CD4-positive, alpha-beta T cell treated with Interleukin-21 for 1 hour (primary cell): ENCODE data around the gene ECI1.

Source experiments
- DNase-seq: peaks from one replicate; pipeline ENCODE4 v3.0.0-alpha.2; 2020

The ECI1 gene

GRCh38 chr16:2251296-2252111, at the start of gene ECI1:
Gene ECI1 (minus strand): TSS chr16:2251587. CDS start chr16:2251566, 21 bp downstream.
- peak; percentile 90 for DNase-seq

GRCh38 chr16:2299915-2300192, 48.5 kb upstream of the ECI1 start:
- DNase-seq = no peak

- DNase-seq = no peak
Observed at GRCh38 chr16:2299121-2299914, 47.9 kb upstream of the ECI1 start.

- DNase-seq = no peak
Observed at GRCh38 chr16:2298621-2299020, 47.2 kb upstream of the ECI1 start.

- DNase-seq = no peak
Observed at GRCh38 chr16:2297506-2297860, 46.1 kb upstream of the ECI1 start.

GRCh38 chr16:2296661-2297505, 45.5 kb upstream of the ECI1 start:
- peak; percentile 13 for DNase-seq

- peak; percentile 2 for DNase-seq
Observed at GRCh38 chr16:2295056-2295798, 43.8 kb upstream of the ECI1 start.

- DNase-seq = no peak
Observed at GRCh38 chr16:2292221-2292620, 40.8 kb upstream of the ECI1 start.

GRCh38 chr16:2289282-2289681, 37.9 kb upstream of the ECI1 start:
- DNase-seq = no peak

- no peak for DNase-seq
Observed at GRCh38 chr16:2288726-2289125, 37.3 kb upstream of the ECI1 start.

- DNase-seq = no peak
Observed at GRCh38 chr16:2287916-2288547, 36.6 kb upstream of the ECI1 start.

- DNase-seq = no peak
Observed at GRCh38 chr16:2286550-2286949, 35.2 kb upstream of the ECI1 start.

GRCh38 chr16:2285731-2286191, 34.4 kb upstream of the ECI1 start:
- no peak for DNase-seq

- no peak for DNase-seq
Observed at GRCh38 chr16:2284797-2285576, 33.6 kb upstream of the ECI1 start.

GRCh38 chr16:2284001-2284770, 32.8 kb upstream of the ECI1 start:
- DNase-seq = no peak

GRCh38 chr16:2282866-2283555, 31.6 kb upstream of the ECI1 start:
- DNase-seq = no peak

- no peak for DNase-seq
Observed at GRCh38 chr16:2282262-2282661, 30.9 kb upstream of the ECI1 start.

GRCh38 chr16:2280981-2281542, 29.7 kb upstream of the ECI1 start:
- no peak for DNase-seq

GRCh38 chr16:2280461-2280860, 29.1 kb upstream of the ECI1 start:
- no peak for DNase-seq
